ENCODE data around the gene PI4KB. TPM values are rescaled to one million over a fixed set of nuclear protein-coding genes. Genes with fewer than 3 reads are reported as not detected.
A peak's percentile ranks its signal among the peaks of the same experiment; 100 is the strongest.

The PI4KB gene
- total RNA-seq, 1 experiment from 2014 or later, result 45.1 TPM

- DNase-seq (ENCODE audit: low read depth, low spot score), result peak; percentile 96
- H3K9me2 ChIP-seq (ENCODE audit: insufficient read depth), result no peaks in the 10 kb centered on the region
- no peaks in the 10 kb centered on the region for H4K20me1 ChIP-seq (ENCODE audit: insufficient read depth)
- peak overlapping the region; percentile 53 for H3K4me2 ChIP-seq (ENCODE audit: low read length)
- no peak overlapping the region for H2AFZ ChIP-seq (ENCODE audit: low read depth, low read length, poor library complexity, severe bottlenecking)
- ChIA-PET CTCF (interaction anchor here (1.0 to 4.8 kb wide), 5 partner anchors 11 to 525 kb away, joined by 3 to 33 read pairs (median 7); partner anchors contain the start of gene PI4KB), POLR2A (interaction anchor here (1.0 to 3.0 kb wide), 6 partner anchors 9 to 212 kb away, joined by 3 to 18 read pairs (median 5); partner anchors contain the start of genes PI4KB and ZNF687), RAD21 (ENCODE audit: low non-redundant PET in 1 of 2, low total read pairs in 2 of 2, uncharacterized antibody in 2 of 2, unreplicated experiment in 2 of 2) (interaction anchor here in 1 of 2 experiments (1.8 kb wide), 1 partner anchor 29 kb away, joined by 4 read pairs; no protein-coding TSS in a partner anchor)
- peaks cover 5 to 15% of the 10 kb centered on the region in 2 experiments; a peak in 2 of 4 replicates for H3K36me3 ChIP-seq (ENCODE audit: control insufficient read depth in 1 of 2, insufficient read depth in 2 of 2, low read length in 2 of 2)
- H3K4me3 ChIP-seq (replicated peaks in 1 of 2; ENCODE audit: low read depth in 1 of 2, low read length in 2 of 2), result no peak overlapping the region
- intact Hi-C loops (cut with micrococcal nuclease), result loop anchor here (1.0 to 2.0 kb wide), 2 partner anchors 35 to 114 kb away; partner anchors contain the start of gene RFX5
- H3K9ac ChIP-seq (ENCODE audit: low read length), result peak overlapping the region; percentile 31
- peaks cover 16 to 34% of the 10 kb centered on the region in 2 experiments for H3K4me1 ChIP-seq (ENCODE audit: control insufficient read depth in 1 of 2, insufficient read depth in 2 of 2, low read length in 2 of 2)
- peak; percentile 98 for ATAC-seq
- H3K9me3 ChIP-seq (ENCODE audit: control insufficient read depth in 1 of 2, insufficient read depth in 1 of 2, low read depth in 1 of 2, low read length in 2 of 2), result no peaks in the 10 kb centered on the region
- TSS peak; percentile 99 for BruUV-seq (replicated peaks)
- H3K27ac ChIP-seq (ENCODE audit: low read depth, low read length), result peak overlapping the region; percentile 48; the same call in 1 of the 2 replicates
- peaks cover 3% of the 10 kb centered on the region; the same call in 1 of the 2 replicates for H3K79me2 ChIP-seq (ENCODE audit: insufficient read depth, low read length)
- H3K27me3 ChIP-seq (ENCODE audit: insufficient read depth, low read length), result no peaks in the 10 kb centered on the region
- peak; percentile 80; the same call in 1 of the 2 replicates for TF ChIP-seq SRF (IDR thresholded peaks at IDR 0.05; ENCODE audit: low read depth)
- TF ChIP-seq, protein P1, sequence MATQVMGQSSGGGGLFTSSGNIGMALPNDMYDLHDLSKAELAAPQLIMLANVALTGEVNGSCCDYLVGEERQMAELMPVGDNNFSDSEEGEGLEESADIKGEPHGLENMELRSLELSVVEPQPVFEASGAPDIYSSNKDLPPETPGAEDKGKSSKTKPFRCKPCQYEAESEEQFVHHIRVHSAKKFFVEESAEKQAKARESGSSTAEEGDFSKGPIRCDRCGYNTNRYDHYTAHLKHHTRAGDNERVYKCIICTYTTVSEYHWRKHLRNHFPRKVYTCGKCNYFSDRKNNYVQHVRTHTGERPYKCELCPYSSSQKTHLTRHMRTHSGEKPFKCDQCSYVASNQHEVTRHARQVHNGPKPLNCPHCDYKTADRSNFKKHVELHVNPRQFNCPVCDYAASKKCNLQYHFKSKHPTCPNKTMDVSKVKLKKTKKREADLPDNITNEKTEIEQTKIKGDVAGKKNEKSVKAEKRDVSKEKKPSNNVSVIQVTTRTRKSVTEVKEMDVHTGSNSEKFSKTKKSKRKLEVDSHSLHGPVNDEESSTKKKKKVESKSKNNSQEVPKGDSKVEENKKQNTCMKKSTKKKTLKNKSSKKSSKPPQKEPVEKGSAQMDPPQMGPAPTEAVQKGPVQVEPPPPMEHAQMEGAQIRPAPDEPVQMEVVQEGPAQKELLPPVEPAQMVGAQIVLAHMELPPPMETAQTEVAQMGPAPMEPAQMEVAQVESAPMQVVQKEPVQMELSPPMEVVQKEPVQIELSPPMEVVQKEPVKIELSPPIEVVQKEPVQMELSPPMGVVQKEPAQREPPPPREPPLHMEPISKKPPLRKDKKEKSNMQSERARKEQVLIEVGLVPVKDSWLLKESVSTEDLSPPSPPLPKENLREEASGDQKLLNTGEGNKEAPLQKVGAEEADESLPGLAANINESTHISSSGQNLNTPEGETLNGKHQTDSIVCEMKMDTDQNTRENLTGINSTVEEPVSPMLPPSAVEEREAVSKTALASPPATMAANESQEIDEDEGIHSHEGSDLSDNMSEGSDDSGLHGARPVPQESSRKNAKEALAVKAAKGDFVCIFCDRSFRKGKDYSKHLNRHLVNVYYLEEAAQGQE (IDR thresholded peaks at IDR 0.05; ENCODE audit: low read depth), result no peak
- TF ChIP-seq EGR1 (IDR thresholded peaks at IDR 0.05; ENCODE audit: low read depth), result no peak
- peak; percentile 74 for TF ChIP-seq POLR2AphosphoS5 (IDR thresholded peaks at IDR 0.05; ENCODE audit: low read depth, low read length)
- TF ChIP-seq EZH2phosphoT487 (IDR thresholded peaks at IDR 0.05; ENCODE audit: borderline replicate concordance), result no peak
- TF ChIP-seq MAX (IDR thresholded peaks at IDR 0.05), result peak; percentile 92
- TF ChIP-seq ELF1 (IDR thresholded peaks at IDR 0.05; ENCODE audit: borderline replicate concordance, low read depth), result no peak
- no peak for TF ChIP-seq EZH2 (IDR thresholded peaks at IDR 0.05)
- peak; percentile 99 for TF ChIP-seq JUND (IDR thresholded peaks at IDR 0.05)
- TF ChIP-seq RAD21 (IDR thresholded peaks at IDR 0.05; ENCODE audit: low read depth), result peak; percentile 24; the same call in 1 of the 2 replicates
- TF ChIP-seq, protein P2, sequence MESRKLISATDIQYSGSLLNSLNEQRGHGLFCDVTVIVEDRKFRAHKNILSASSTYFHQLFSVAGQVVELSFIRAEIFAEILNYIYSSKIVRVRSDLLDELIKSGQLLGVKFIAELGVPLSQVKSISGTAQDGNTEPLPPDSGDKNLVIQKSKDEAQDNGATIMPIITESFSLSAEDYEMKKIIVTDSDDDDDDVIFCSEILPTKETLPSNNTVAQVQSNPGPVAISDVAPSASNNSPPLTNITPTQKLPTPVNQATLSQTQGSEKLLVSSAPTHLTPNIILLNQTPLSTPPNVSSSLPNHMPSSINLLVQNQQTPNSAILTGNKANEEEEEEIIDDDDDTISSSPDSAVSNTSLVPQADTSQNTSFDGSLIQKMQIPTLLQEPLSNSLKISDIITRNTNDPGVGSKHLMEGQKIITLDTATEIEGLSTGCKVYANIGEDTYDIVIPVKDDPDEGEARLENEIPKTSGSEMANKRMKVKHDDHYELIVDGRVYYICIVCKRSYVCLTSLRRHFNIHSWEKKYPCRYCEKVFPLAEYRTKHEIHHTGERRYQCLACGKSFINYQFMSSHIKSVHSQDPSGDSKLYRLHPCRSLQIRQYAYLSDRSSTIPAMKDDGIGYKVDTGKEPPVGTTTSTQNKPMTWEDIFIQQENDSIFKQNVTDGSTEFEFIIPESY (IDR thresholded peaks at IDR 0.05; ENCODE audit: extremely low read depth, insufficient replicate concordance, low read length), result peak; percentile 48
- TF ChIP-seq ZNF274 (IDR thresholded peaks at IDR 0.05; ENCODE audit: low read depth, low read length), result no peak
- TF ChIP-seq ZFX (IDR thresholded peaks at IDR 0.05), result no peak; the same call in 1 of the 2 replicates
- TF ChIP-seq TCF7L2 (IDR thresholded peaks at IDR 0.05; ENCODE audit: borderline replicate concordance, extremely low read depth, insufficient read depth, insufficient read length), result peak; percentile 47
- peak; percentile 93 for TF ChIP-seq SP1 (IDR thresholded peaks at IDR 0.05; ENCODE audit: low read depth)
- peak; percentile 99 for TF ChIP-seq FOSL1 (IDR thresholded peaks at IDR 0.05; ENCODE audit: low read depth)
- peak; percentile 100 for TF ChIP-seq SIN3A (IDR thresholded peaks at IDR 0.05; ENCODE audit: low read depth)
- TF ChIP-seq CEBPB (IDR thresholded peaks at IDR 0.05; ENCODE audit: low read depth), result peak; percentile 99
- TF ChIP-seq YY1 (IDR thresholded peaks at IDR 0.05; ENCODE audit: extremely low read depth, insufficient replicate concordance, low read depth, low read length), result no peak
Observed at GRCh38 chr1:151311589-151312331, 15.5 kb downstream of the PI4KB start.

Measured in HCT116 (cell line).